H1 (cell line): ENCODE measurements around the gene SNED1. TPM values are rescaled to one million over a fixed set of nuclear protein-coding genes. Genes with fewer than 3 reads are reported as not detected.

Source experiments
- CTCF ChIA-PET: fragments of 300-600 bp; sonication (Branson Sonifier 250); formaldehyde crosslinking; loops from one replicate; lab custom pipeline; 2021; ENCODE audit not compliant: partially characterized antibody; lab: Charles Lee
- POLR2A ChIA-PET: fragments of 300-600 bp; sonication (Branson Sonifier 250); formaldehyde crosslinking; loops from one replicate; lab custom pipeline; 2021; ENCODE audit warnings: inconsistent platforms; ENCODE audit not compliant: partially characterized antibody; lab: Charles Lee
- DNase-seq, 2 experiments: peaks; one replicate each; pipeline versions ENCODE4 v3.0.0 to v3.0.0-alpha.2; 2010 to 2022; ENCODE audit warnings: low spot score in 2 of 2, low read depth in 1 of 2, mixed read lengths in 1 of 2
- FAIRE-seq: peaks from 2 replicates; lab custom pipeline; 2011; peaks lifted over from hg19 to GRCh38; lab: Jason Lieb, UNC
- H2AFZ ChIP-seq: 2 replicates; pipeline ENCODE4 v1.8.1; 2012; ENCODE audit warnings: low read length, inconsistent platforms
- H2AK5ac ChIP-seq: 2 replicates; pipeline ENCODE4 v1.6.1; 2013; ENCODE audit warnings: low read depth, low read length
- H2BK120ac ChIP-seq: replicated peaks from 2 replicates; pipeline ENCODE3; 2013; ENCODE audit warnings: low read depth, low read length, inconsistent platforms
- H2BK12ac ChIP-seq: 2 replicates; pipeline ENCODE4 v1.6.1; 2013; ENCODE audit warnings: low read depth, low read length
- H2BK15ac ChIP-seq: 2 replicates; pipeline ENCODE4 v1.6.1; 2013; ENCODE audit warnings: low read length
- H2BK20ac ChIP-seq: 2 replicates; pipeline ENCODE4 v1.6.1; 2013; ENCODE audit warnings: low read length
- H2BK5ac ChIP-seq: 2 replicates; pipeline ENCODE4 v1.6.1; 2013; ENCODE audit warnings: low read depth, low read length
- H3K14ac ChIP-seq: 2 replicates; pipeline ENCODE4 v1.6.1; 2013; ENCODE audit warnings: inconsistent platforms; ENCODE audit not compliant: insufficient read length
- H3K18ac ChIP-seq: 2 replicates; pipeline ENCODE4 v1.6.1; 2013; ENCODE audit warnings: low read length; ENCODE audit errors: extremely low read depth
- H3K23ac ChIP-seq: 2 replicates; pipeline ENCODE4 v1.6.1; 2013; ENCODE audit warnings: inconsistent platforms; ENCODE audit not compliant: insufficient read length
- H3K23me2 ChIP-seq: 2 replicates; pipeline ENCODE4 v1.6.1; 2013; ENCODE audit warnings: low read depth, low read length
- H3K27ac ChIP-seq: 2 replicates; pipeline ENCODE4 v1.6.1; 2011; ENCODE audit warnings: low read depth, low read length, inconsistent platforms
- H3K27me3 ChIP-seq, 4 experiments: replicated peaks in 1 of 4; 1 replicate in 1 of 4; 2 replicates in 3 of 4; pipeline versions ENCODE4 v1.6.1 to v1.8.1; 2011 to 2013; ENCODE audit warnings: low read length in 3 of 4, mild to moderate bottlenecking in 3 of 4, inconsistent platforms in 2 of 4, mixed read lengths in 2 of 4, moderate library complexity in 1 of 4; ENCODE audit not compliant: control insufficient read depth in 3 of 4, insufficient read depth in 3 of 4; ENCODE audit errors: extremely low read depth in 1 of 4
- H3K36me3 ChIP-seq, 4 experiments: 2 replicates each; pipeline versions ENCODE4 v1.6.1 to v1.8.1; 2011 to 2013; ENCODE audit warnings: mild to moderate bottlenecking in 4 of 4, low read length in 3 of 4, moderate library complexity in 2 of 4, control low read depth in 1 of 4, inconsistent platforms in 1 of 4; ENCODE audit not compliant: insufficient read depth in 4 of 4, control insufficient read depth in 2 of 4
- H3K4ac ChIP-seq: replicated peaks from 2 replicates; pipeline ENCODE3; 2013; ENCODE audit warnings: low read length, low read depth, mixed read lengths, inconsistent platforms; ENCODE audit not compliant: insufficient read length
- H3K4me1 ChIP-seq, 4 experiments: replicated peaks in 1 of 4; 1 replicate in 1 of 4; 2 replicates in 3 of 4; pipeline versions ENCODE4 v1.6.1 to v1.8.1; 2011 to 2013; ENCODE audit warnings: low read length in 3 of 4, inconsistent platforms in 2 of 4, mixed read lengths in 1 of 4; ENCODE audit not compliant: insufficient read depth in 4 of 4, control insufficient read depth in 3 of 4
- H3K4me2 ChIP-seq, 2 experiments: 2 replicates each; pipeline versions ENCODE4 v1.6.1 to v1.8.1; 2011 to 2013; ENCODE audit warnings: low read depth in 2 of 2, low read length in 2 of 2, control low read depth in 1 of 2, inconsistent platforms in 1 of 2, mild to moderate bottlenecking in 1 of 2; ENCODE audit not compliant: insufficient read depth in 1 of 2
- H3K4me3 ChIP-seq, 4 experiments: fragments of 200-600, 300-600 bp in 1 of 4; sonication (generic), shearing (Covaris generic), sonication (Bioruptor Twin) in 1 of 4; 2 replicates each; pipeline versions ENCODE4 v1.5.1 to v1.8.1; 2011 to 2016; ENCODE audit warnings: low read length in 4 of 4, low read depth in 3 of 4, control low read depth in 2 of 4, inconsistent platforms in 2 of 4, mild to moderate bottlenecking in 2 of 4, mixed read lengths in 1 of 4, moderate library complexity in 1 of 4; ENCODE audit not compliant: insufficient read depth in 2 of 4; ENCODE audit errors: extremely low read depth in 1 of 4
- H3K56ac ChIP-seq: replicated peaks from 2 replicates; pipeline ENCODE3; 2013; ENCODE audit warnings: low read depth, mild to moderate bottlenecking, mixed read lengths, low read length, inconsistent platforms; ENCODE audit not compliant: insufficient read length
- H3K79me1 ChIP-seq: 2 replicates; pipeline ENCODE4 v1.6.1; 2013; ENCODE audit warnings: low read depth, low read length, control low read depth
- H3K79me2 ChIP-seq, 2 experiments: 2 replicates each; pipeline versions ENCODE4 v1.6.1 to v1.8.1; 2012 to 2013; ENCODE audit warnings: low read length in 2 of 2, mild to moderate bottlenecking in 2 of 2, inconsistent platforms in 1 of 2; ENCODE audit not compliant: insufficient read depth in 2 of 2, control insufficient read depth in 1 of 2
- H3K9ac ChIP-seq, 4 experiments: replicated peaks in 1 of 4; 1 replicate in 1 of 4; 2 replicates in 3 of 4; pipeline versions ENCODE4 v1.6.1 to v1.8.1; 2011 to 2013; ENCODE audit warnings: low read depth in 3 of 4, low read length in 3 of 4, control low read depth in 2 of 4, mild to moderate bottlenecking in 2 of 4, moderate library complexity in 2 of 4, inconsistent platforms in 1 of 4; ENCODE audit errors: extremely low read depth in 1 of 4
- H3K9me3 ChIP-seq, 2 experiments: 2 replicates each; pipeline versions ENCODE4 v1.6.1 to v1.8.1; 2012 to 2013; ENCODE audit warnings: mild to moderate bottlenecking in 2 of 2, moderate library complexity in 2 of 2, control low read depth in 1 of 2, inconsistent platforms in 1 of 2, low read depth in 1 of 2, low read length in 1 of 2, mixed read lengths in 1 of 2; ENCODE audit not compliant: insufficient read depth in 2 of 2
- H4K20me1 ChIP-seq, 2 experiments: replicated peaks in 1 of 2; 2 replicates each; pipeline versions ENCODE3 to v1.8.1; 2011 to 2013; ENCODE audit warnings: inconsistent platforms in 2 of 2, low read length in 2 of 2, mild to moderate bottlenecking in 1 of 2; ENCODE audit not compliant: insufficient read depth in 2 of 2, control insufficient read depth in 1 of 2
- H4K5ac ChIP-seq: 2 replicates; pipeline ENCODE4 v1.6.1; 2013; ENCODE audit warnings: low read length, low read depth, mixed read lengths, inconsistent platforms; ENCODE audit not compliant: insufficient read length
- H4K8ac ChIP-seq: 2 replicates; pipeline ENCODE4 v1.8.0; 2013; ENCODE audit warnings: mild to moderate bottlenecking, moderate library complexity, low read length, inconsistent platforms; ENCODE audit not compliant: insufficient read depth; ENCODE audit errors: extremely low read depth
- H4K91ac ChIP-seq: replicated peaks from 2 replicates; pipeline ENCODE3; 2013; ENCODE audit warnings: low read length, mixed read lengths, inconsistent platforms; ENCODE audit not compliant: insufficient read length
- CHD1 ChIP-seq: IDR thresholded peaks from 2 replicates; pipeline ENCODE4 v1.6.1; 2012; ENCODE audit warnings: low read depth, low read length, improper control_type of control experiment
- CHD2 ChIP-seq: IDR thresholded peaks from 2 replicates; pipeline ENCODE4 v1.6.1; 2012; ENCODE audit warnings: low read length, improper control_type of control experiment
- EGR1 ChIP-seq: IDR thresholded peaks from 2 replicates; pipeline ENCODE4 v1.6.1; 2011; ENCODE audit warnings: low read depth, low read length, borderline replicate concordance
- FOSL1 ChIP-seq: IDR thresholded peaks from 2 replicates; pipeline ENCODE4 v1.6.1; 2011; ENCODE audit warnings: mild to moderate bottlenecking, low read depth, low read length, moderate library complexity; ENCODE audit not compliant: insufficient read depth
- KDM5A ChIP-seq: fragments of 200-600 bp; IDR thresholded peaks from 2 replicates; pipeline ENCODE4 v1.7.1; 2012; ENCODE audit warnings: mild to moderate bottlenecking, low read length, inconsistent platforms, mixed read lengths
- RFX5 ChIP-seq: IDR thresholded peaks from 2 replicates; pipeline ENCODE4 v1.6.1; 2011; ENCODE audit warnings: low read depth, low read length, improper control_type of control experiment, borderline replicate concordance
- SAP30 ChIP-seq: fragments of 300-600 bp; sonication (generic); IDR thresholded peaks from 2 replicates; pipeline ENCODE4 v1.7.1; 2012; ENCODE audit warnings: low read length, moderate library complexity, mild to moderate bottlenecking, inconsistent platforms; ENCODE audit not compliant: insufficient read depth, insufficient replicate concordance
- TBP ChIP-seq: IDR thresholded peaks from 2 replicates; pipeline ENCODE4 v1.6.1; 2011; ENCODE audit warnings: low read depth, low read length, improper control_type of control experiment
- WGBS, 2 experiments: shearing (Covaris generic) in 1 of 2; methylation state at CpG; one replicate each; pipeline versions ENCODE4 v1.1.6 to v1.1.7; 2013 to 2015; ENCODE audit warnings: low lambda C conversion rate in 2 of 2, mixed read lengths in 2 of 2, inconsistent platforms in 1 of 2, low coverage in 1 of 2, missing lambda C conversion rate in 1 of 2; ENCODE audit not compliant: insufficient replicate concordance in 2 of 2, insufficient coverage in 1 of 2, insufficient read length in 1 of 2; ENCODE audit errors: extremely low coverage in 1 of 2, missing lambda C conversion rate in 1 of 2; 5-methylcytosine and 5-hydroxymethylcytosine counted together
- polyA plus RNA-seq, 7 experiments: library from polyadenylated mRNA; depleted of rRNA in 3 of 7; stranded (reverse) in 5 of 7; unstranded in 2 of 7; fragments of >200 nt in 5 of 7; fragments of 200-250 nt in 2 of 7; gene quantifications; 1 replicate in 5 of 7; 2 replicates in 1 of 7; 4 replicates in 1 of 7; pipeline versions ENCODE4 v1.2.1 to v1.2.3, GENCODE V29; 2011 to 2013; ENCODE audit warnings: missing spikeins in 2 of 7, mixed read lengths in 2 of 7
- total RNA-seq: library from RNA; stranded (reverse); fragmentation: NEBNext Ultra II Directional; extraction: Animal tissue kit (Norgen Biotek cat#: 25700); gene quantifications from 2 replicates; pipeline ENCODE4 v1.2.1, GENCODE V29; 2021

The SNED1 gene
- total and polyA plus RNA-seq, 2 of the 8 experiments (the other 6 are each of a cell fraction or from before 2014, with no cell fraction given), result 1.9 TPM

DNA sequence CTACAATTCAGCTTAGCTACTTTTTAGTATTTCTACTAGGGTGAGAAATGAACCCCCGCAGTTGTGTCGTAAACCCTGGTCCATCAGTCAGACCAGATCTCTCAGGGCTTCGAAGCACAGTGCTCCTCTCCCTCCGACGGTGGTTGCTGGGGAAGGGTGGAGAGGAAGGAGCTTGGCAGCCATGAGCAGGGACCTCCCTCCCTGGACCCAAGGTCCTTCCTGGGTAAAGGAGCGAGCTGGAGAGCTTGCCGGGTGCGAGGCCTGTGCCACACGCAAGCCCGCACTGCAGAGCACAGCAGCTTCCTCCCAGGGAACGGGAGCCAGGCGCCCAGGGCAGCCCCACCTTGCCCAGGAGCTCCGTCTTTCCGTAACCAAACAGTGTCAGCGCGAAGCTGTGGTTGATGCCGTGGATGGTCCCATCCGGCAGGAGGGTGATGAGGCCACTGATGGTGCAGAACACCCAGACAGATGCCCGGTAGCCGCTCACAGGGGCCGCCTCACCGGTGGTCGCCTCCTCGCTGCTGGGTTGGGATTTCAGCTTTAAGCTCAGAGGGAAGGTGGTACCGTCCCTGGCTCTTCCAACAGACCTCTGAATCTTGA is 138.3 kb downstream of the SNED1 start:
- no peaks in the 10 kb centered on the region for H3K4me1 ChIP-seq
- H2BK15ac ChIP-seq, result no peak overlapping the region
- H4K5ac ChIP-seq, result no peak overlapping the region
- no peak overlapping the region for H3K23ac ChIP-seq
- H3K9me3 ChIP-seq, result no peaks in the 10 kb centered on the region
- no peak overlapping the region for H3K9ac ChIP-seq
- no peak overlapping the region for H4K8ac ChIP-seq
- no peak overlapping the region for H3K4me2 ChIP-seq
- H3K18ac ChIP-seq, result no peak overlapping the region
- H2BK20ac ChIP-seq, result no peak overlapping the region
- H2BK120ac ChIP-seq, result no peak overlapping the region
- CTCF ChIA-PET, result interaction anchor here (0.7 to 1.2 kb wide), 3 partner anchors 12 to 285 kb away, joined by 3 read pairs; no protein-coding TSS in a partner anchor
- no peak overlapping the region for H3K4ac ChIP-seq
- H2BK12ac ChIP-seq, result no peak overlapping the region
- H3K23me2 ChIP-seq, result no peaks in the 10 kb centered on the region
- no peak overlapping the region for H3K14ac ChIP-seq
- FAIRE-seq, result no peak
- no peak overlapping the region for H3K27ac ChIP-seq
- H3K27me3 ChIP-seq, result no peaks in the 10 kb centered on the region
- no peak overlapping the region for H3K56ac ChIP-seq
- DNase-seq, result no peak
- H4K91ac ChIP-seq, result no peak overlapping the region
- 93% methylated on average over 25 of the region's 25 CpGs; no CpG with 5 or more reads in 1 of the 2 experiments for WGBS, 2 experiments
- no peak overlapping the region for H2BK5ac ChIP-seq
- H3K4me3 ChIP-seq, result no peak overlapping the region
- no peak for TF ChIP-seq KDM5A
- no peak for TF ChIP-seq FOSL1
- no peak for TF ChIP-seq RFX5
- no peak for TF ChIP-seq CHD1
- TF ChIP-seq SAP30, result no peak
- TF ChIP-seq CHD2, result no peak
- TF ChIP-seq EGR1, result no peak
- TF ChIP-seq TBP, result no peak
- no peaks in the 10 kb centered on the region; the same call in 1 of the 2 replicates for H3K79me1 ChIP-seq
- H2AK5ac ChIP-seq, result no peak overlapping the region
- H4K20me1 ChIP-seq, result peaks cover 0 to 12% of the 10 kb centered on the region in 2 experiments
- H3K79me2 ChIP-seq, result no peaks in the 10 kb centered on the region
- POLR2A ChIA-PET, result interaction anchor here (1.3 kb wide), 1 partner anchor 13 kb away, joined by 4 read pairs; the partner anchor contains the start of gene PASK
- peaks cover 6 to 37% (median 20%) of the 10 kb centered on the region in 4 experiments; a peak in 7 of 8 replicates for H3K36me3 ChIP-seq
- no peak overlapping the region for H2AFZ ChIP-seq
